HG02571 (cell line): ENCODE measurements around the gene SHH.

Experiments
- ATAC-seq: cut with Tn5 transposase; IDR thresholded peaks from one replicate; pipeline ENCODE4 v1.9.1; 2021; ENCODE audit warnings: mild to moderate bottlenecking, moderate library complexity; ENCODE audit not compliant: unreplicated experiment

SHH gene

GRCh38 chr7:155811895-155812761 lies at the start of gene SHH:
Gene SHH (minus strand): TSS chr7:155812463. CDS start chr7:155812122, 341 bp downstream.
- no peak for ATAC-seq

- ATAC-seq = no peak
These were observed 49.2 kb upstream of the SHH start for GRCh38 chr7:155861480-155861868.

GRCh38 chr7:155860840-155861479 lies 48.7 kb upstream of the SHH start:
- no peak for ATAC-seq

DNA sequence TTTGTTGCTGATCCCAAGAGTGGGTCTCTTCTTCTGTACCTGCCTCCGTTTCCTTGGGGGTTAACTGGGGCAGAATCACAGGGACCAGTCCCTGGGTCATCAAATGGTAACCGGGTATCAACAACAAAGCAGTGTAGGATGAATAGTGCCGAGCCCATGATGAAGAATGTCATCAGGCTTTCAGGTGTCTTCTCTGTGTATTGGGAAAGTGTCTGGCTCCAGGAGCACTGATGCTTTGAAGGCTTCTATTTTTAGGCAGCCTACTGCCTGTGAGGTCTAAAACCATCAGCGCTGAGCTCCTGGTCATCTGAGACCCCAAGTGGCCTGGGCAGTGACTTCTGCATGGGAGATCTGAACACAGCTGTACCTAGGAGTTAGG lies 48.2 kb upstream of the SHH start:
- no peak for ATAC-seq

GRCh38 chr7:155858521-155859061 lies 46.3 kb upstream of the SHH start:
- no peak for ATAC-seq

GRCh38 chr7:155857141-155857540 lies 44.9 kb upstream of the SHH start:
- no peak for ATAC-seq

DNA sequence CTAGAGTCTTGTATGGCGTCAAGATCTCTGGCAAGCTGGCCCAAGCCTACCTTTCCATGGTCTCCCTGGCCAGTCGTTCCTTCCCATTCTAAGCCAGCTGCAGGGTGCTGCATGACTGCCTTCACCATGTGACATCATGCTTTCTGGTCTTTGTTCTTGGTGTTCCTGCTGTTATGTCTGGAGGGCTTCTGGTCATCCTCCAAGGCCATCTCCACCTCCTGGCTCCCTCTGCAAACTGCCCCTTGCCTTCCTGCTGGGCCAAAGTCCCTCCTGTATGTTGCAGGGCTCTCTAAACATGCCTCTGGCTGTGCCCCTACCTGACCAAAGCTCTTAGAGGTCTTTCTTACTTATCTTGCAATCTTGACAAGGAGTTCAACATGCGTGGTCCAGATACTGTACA lies 44.4 kb upstream of the SHH start:
- ATAC-seq = no peak

DNA sequence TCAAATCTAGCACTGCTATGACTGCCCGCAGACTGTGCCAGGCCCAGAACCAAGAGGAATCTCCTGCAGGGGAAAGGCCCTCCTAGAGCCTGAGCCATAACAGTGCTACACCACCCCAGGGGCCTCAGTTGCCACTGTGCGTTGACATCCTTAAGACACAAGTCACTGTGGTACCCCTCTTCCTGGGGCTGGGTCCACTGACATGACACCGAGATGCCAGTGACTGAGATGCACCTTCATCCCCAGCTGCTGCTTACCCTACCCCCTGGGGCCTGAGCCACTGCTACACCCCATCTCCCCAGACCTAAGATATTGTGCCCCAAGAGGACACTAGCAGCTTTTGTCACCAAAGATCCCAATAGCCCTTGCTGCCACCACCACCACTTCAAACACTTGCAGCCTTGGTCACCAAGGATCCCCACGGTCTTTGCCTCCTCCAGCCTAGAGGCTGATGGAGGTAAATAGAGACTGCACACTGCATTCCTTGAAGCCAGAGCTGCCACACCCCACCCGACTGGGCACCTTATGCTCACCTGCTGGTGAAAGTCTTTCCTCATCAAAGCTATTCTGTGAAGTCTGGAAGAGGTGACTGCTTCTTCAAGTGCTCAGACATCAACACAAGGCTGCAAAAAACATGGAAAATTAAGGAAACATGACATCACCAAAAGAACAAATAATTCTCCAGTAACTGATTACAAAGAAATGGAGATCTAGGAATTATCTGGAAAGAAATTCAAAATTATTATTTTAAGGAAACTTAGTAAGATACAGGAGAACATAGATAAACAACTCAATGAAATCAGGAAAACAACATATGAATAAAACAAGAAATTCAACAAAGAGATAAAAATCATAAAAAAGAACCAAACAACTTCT lies 40.4 kb upstream of the SHH start:
- no peak for ATAC-seq

DNA sequence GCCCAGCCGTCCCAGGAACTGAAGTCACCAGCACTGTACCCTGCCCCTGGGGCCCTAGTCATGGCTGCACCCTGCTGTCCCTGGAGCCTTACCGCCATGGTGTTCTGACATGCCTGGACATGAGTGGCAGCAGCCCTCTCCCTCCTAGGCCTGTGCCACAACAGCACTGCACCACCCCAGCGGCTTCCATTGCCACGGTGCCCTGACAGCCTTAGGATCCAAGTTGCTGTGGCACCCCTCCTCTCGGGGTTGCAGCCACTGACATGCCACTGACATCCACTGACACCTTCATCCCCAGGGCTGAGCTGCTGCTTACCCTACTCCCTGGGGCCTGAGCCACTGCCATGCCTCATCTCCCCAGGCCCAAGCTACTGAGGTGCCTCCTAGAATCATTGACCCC lies 39.6 kb upstream of the SHH start:
- ATAC-seq = no peak

DNA sequence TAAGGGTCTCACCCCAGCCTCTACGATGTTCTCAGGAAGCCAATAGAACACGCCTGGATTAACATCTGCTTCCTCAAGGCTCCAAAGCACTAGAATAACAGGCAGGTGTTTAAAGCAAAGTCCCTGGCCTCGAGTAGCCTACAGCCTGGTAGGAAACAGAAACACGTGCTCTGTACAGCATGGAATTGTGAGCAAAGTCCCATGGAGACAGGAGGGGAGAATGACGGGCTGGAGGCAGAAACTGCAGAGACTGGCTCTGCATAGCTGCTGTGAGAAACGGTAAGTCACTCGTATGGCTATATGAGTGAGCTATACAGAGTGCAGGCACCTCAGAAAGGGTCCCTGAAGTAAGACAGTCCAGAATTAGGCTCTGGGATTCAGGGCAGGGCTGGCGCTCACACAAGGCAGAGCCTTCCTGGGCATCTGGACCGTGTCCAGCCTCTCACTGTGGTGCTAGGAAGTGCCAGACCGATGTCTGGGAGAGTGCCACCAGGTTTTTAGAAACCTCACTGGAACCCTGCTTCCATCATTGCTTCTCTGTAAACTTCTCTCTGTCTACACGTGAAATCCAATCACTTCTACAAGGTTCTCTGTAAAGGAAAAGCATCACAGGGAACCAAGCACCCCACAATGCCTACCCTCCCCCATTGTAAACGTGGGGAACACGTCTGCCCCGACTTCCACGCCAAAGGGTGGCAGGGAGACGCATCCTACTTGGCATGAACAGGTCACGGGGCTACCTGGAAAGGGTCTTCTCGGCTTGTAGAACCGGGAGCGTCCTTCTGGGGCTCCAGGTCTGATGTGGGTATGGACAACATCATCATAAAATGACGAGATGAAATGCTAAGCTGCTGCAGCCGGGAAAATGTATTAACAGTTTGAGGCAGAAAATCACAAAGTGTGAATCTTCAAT lies 38.8 kb upstream of the SHH start:
- no peak for ATAC-seq

- no peak for ATAC-seq
These were observed 37.8 kb upstream of the SHH start for GRCh38 chr7:155850001-155850436.

GRCh38 chr7:155848691-155849669 lies 36.7 kb upstream of the SHH start:
- no peak for ATAC-seq

DNA sequence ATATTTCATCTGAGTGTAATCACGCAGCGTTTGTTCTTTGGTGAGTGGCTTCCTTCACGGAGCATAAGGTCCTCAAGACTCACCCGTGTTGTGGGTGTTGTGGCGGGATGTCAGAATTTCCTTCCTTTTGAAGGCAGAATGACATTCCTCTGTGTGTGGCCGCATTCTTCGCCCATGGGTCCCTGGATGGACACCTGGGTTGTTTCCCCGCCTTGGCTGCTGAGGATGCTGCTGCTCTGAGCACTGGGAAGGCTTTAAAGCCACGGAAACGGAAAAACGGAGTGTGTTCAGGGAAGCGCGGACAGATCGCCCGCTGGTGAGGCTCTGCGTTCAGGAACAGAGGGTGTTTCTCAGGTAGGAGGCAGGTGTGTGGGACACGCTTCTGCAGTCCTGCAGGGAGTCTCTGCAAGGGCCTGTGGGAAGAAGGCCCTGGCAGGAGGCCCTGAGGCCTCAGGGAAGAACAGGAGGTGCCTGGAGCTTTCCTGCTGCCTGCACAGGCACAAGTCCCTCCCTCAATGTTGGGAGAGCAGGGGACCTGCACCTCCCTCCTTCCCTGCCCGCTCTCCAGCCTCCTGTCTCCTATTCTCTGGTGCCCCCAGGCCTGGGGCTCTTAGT lies 35.7 kb upstream of the SHH start:
- no peak for ATAC-seq

- ATAC-seq = no peak
These were observed 34.7 kb upstream of the SHH start for GRCh38 chr7:155846936-155847335.

GRCh38 chr7:155846156-155846555 lies 33.9 kb upstream of the SHH start:
- ATAC-seq = no peak

GRCh38 chr7:155845226-155845625 lies 33.0 kb upstream of the SHH start:
- ATAC-seq = no peak

DNA sequence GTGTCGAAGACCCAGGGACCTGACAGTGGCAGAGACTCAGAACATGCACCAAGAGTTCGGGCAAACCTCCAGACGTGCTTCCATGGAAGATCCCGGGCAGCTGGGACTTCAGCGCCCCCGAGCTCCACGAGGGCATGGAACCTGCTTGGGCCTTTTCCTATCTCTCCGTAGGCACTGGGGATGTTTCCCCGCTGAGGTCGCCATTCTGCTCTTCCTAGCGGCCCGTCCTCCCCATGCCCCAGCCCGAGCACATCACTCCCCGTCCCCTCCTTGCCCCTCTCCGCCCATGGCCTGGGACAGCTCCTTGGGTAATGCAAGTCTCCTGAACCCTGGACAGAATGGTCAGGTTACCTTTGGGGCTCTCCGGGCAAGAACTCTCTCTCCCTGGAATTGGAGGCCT lies 32.3 kb upstream of the SHH start:
- no peak for ATAC-seq

DNA sequence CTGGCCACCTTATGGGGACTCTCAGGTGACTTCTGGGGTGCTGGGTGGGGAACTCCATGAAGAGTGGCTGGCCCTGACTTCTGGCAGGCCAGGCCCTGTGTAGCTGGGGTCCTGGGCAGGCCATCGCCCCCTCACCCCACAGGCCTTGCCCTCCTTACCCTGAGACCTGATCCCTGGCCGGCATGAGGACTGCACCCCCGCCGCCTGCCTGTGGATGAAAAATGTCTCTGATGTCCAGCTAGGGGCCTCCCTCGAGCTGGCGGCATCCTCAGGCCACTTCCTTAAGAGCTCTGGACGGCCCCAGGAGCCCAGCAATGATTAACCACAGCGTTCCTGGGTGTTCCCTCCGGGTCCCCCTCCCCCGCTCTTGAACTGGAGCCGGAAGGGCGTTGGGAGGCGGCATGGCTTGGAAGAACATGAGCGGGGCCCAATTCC lies 31.8 kb upstream of the SHH start:
- no peak for ATAC-seq
